ENCODE data around the gene CSF1R. TPM values are rescaled to one million over a fixed set of nuclear protein-coding genes. Genes with fewer than 3 reads are reported as not detected.

Gene CSF1R
- total RNA-seq, 2 donors from 2014 or later, result 5.2 TPM; not detected in 1

DNA sequence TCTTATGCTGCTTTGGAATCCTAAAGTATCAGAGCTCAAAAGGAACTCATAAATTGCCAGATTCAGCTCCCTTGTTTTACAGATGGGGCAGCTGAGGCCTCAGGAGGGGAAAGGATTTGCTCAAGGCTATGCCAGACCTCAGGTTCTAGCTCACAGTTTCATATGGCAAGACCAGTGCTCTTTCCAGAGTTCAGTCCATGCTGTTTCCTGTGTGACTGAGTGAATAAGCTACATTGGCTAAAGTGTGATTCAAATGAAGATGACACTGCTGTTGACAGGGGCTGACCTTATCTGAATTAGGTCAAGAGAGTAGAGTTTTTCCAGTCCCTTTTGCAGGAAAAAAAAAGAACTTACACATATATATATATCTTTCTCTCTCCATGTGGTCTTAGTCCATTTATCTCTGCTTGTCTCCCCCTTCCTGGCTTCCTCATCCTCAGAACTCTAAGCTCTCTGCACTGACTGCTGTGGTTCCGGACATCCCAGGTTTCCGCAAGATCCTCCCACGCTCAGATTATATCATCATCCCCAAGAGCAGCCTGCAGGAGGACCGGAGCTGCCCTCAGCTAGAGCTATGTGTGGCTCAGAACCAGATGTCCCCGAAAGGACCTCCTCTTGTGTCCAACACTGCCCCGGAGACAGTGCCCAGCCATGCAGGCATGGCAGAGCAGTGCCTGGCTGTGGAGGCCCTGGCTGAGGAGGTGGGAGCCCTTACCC, 76.5 kb downstream of the CSF1R start:
- DNase-seq (ENCODE audit: low spot score in 2 of 2) (no peak), ATAC-seq (peak in 1 of 2 donors; percentile 77)
- H3K27ac Mint-ChIP-seq, result peak overlapping the region in 1 of 2 donors; percentile 59
- peaks cover 27 to 40% of the 10 kb centered on the region in 2 donors for H3K36me3 Mint-ChIP-seq
- peaks cover 0 to 5% of the 10 kb centered on the region in 2 donors for H3K9me3 Mint-ChIP-seq

DNA sequence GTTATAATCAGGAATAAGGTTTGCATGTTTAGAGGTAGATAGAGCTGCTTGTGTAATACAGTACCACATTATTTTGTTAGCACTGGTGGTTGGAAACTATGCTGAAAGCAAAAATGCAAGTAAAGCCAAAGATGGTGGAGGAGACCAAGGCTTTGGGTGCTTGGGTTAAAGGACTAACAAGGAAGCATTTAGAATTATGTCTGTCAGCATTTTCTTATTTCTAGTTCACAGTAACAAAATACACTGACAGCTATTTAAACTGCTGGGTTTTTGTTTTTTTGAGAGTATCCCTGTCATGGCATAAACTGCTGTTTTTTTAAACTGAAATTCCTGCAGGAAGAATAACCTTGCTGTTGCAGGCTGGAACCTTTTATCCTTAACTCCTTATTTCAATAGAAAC, 79.3 kb downstream of the CSF1R start:
- H3K36me3 Mint-ChIP-seq, result peaks cover 15 to 27% of the 10 kb centered on the region in 2 donors
- no peak for DNase-seq (ENCODE audit: low spot score in 2 of 2)
- H3K9me3 Mint-ChIP-seq, result no peaks in the 10 kb centered on the region
- ATAC-seq, result no peak
- no peak overlapping the region for H3K27ac Mint-ChIP-seq

DNA sequence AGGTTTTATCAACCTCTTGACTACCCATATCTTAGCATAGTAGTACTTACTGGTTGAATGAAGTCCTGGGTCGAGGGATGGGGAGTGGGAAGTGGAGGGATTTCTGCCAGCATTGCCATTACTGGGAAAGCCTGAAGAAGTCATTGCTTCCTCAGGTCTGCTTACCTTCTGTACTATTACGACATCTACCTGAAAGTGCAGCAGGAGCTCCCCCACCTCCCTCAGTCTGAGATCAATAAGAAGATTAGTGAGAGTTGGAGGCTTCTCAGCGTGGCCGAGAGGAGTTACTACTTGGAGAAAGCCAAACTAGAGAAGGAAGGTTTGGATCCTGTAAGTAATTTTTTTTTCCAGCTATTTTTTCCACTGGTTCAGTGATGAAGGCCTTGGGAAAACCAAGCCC, 80.0 kb downstream of the CSF1R start:
- Mint-ChIP-seq H3K27ac (no peak overlapping the region), H3K36me3 (peaks cover 19 to 32% of the 10 kb centered on the region in 2 donors), H3K9me3 (no peaks in the 10 kb centered on the region)
- ATAC-seq, result no peak
- no peak for DNase-seq (ENCODE audit: low spot score in 2 of 2)

Other genes starting within 250 kb of the CSF1R start
- not detected for gene PDE6A, start 141.8 kb downstream of the CSF1R start, total RNA-seq
- 1 to 10 TPM; 3.9 to 8.4 TPM for gene SLC26A2, start 125.8 kb downstream of the CSF1R start, total RNA-seq
- 1 to 10 TPM; 1.9 to 3.0 TPM for gene TIGD6, start 85.9 kb downstream of the CSF1R start, total RNA-seq
- 10 to 100 TPM; 19.9 to 40.8 TPM for gene HMGXB3, start 85.8 kb downstream of the CSF1R start, total RNA-seq
- under 1 TPM; 0.64 to 0.89 TPM for gene PDGFRB, start 69.3 kb upstream of the CSF1R start, total RNA-seq
- not detected for gene CDX1, start 80.2 kb upstream of the CSF1R start, total RNA-seq
- gene SLC6A7, start 103.5 kb upstream of the CSF1R start, total RNA-seq, result not detected
- gene CAMK2A, start 203.2 kb upstream of the CSF1R start, total RNA-seq, result not detected
- not detected for gene ARSI, start 216.4 kb upstream of the CSF1R start, total RNA-seq